H54 (cell line): ENCODE data around the gene UVSSA.
"Not testable (repeated sequence)": the region's sequence is repeated elsewhere in the genome, so short reads cannot be mapped to it uniquely, and the experiment has no call there.

Experiments
- DNase-seq: peaks from one replicate; pipeline ENCODE4 v3.0.0; 2011; ENCODE audit warnings: low spot score, mixed read lengths; ENCODE audit not compliant: insufficient read length
- FAIRE-seq: peaks from 3 replicates; lab custom pipeline; 2011; peaks lifted over from hg19 to GRCh38; lab: Jason Lieb, UNC
- POLR2A ChIP-seq: IDR thresholded peaks from 2 replicates; pipeline ENCODE4 v1.6.1; 2011; ENCODE audit warnings: low read depth, mild to moderate bottlenecking, low read length

The UVSSA gene

GRCh38 chr4:1381944-1382541, 35.0 kb downstream of the UVSSA start:
- DNase-seq = no peak
- no peak for FAIRE-seq
- TF ChIP-seq POLR2A = no peak

GRCh38 chr4:1382776-1383727, 36.0 kb downstream of the UVSSA start:
- DNase-seq (no peak), FAIRE-seq (no peak)
- TF ChIP-seq POLR2A = no peak

GRCh38 chr4:1383728-1384591, 37.0 kb downstream of the UVSSA start:
- FAIRE-seq (no peak), DNase-seq (no peak)
- no peak for TF ChIP-seq POLR2A

GRCh38 chr4:1384675-1385372, 37.8 kb downstream of the UVSSA start:
- DNase-seq = no peak
- no peak for TF ChIP-seq POLR2A
- FAIRE-seq = no peak

GRCh38 chr4:1385373-1386340, 38.6 kb downstream of the UVSSA start:
- no peak for TF ChIP-seq POLR2A
- FAIRE-seq (no peak), DNase-seq (no peak)

- FAIRE-seq, DNase-seq: not testable (repeated sequence)
These were observed 46.4 kb downstream of the UVSSA start for GRCh38 chr4:1393363-1393762.

- DNase-seq (no peak), FAIRE-seq (no peak)
- no peak for TF ChIP-seq POLR2A
These were observed 46.9 kb downstream of the UVSSA start for GRCh38 chr4:1393866-1394265.

- DNase-seq, FAIRE-seq: not testable (repeated sequence)
These were observed 47.8 kb downstream of the UVSSA start for GRCh38 chr4:1394554-1395388.

GRCh38 chr4:1395389-1395820, 48.4 kb downstream of the UVSSA start:
- not testable (repeated sequence) for FAIRE-seq, DNase-seq

- FAIRE-seq (no peak), DNase-seq (no peak)
- no peak for TF ChIP-seq POLR2A
These were observed 49.2 kb downstream of the UVSSA start for GRCh38 chr4:1395941-1396805.
